Lower leg skin (tissue), 4 donors: ENCODE data around the gene RTCB. TPM values are rescaled to one million over a fixed set of nuclear protein-coding genes. Genes with fewer than 3 reads are reported as not detected.
A peak's percentile ranks its signal among the peaks of the same experiment; 100 is the strongest.

ENCODE experiments used
- DNase-seq, 2 donors: peaks; one replicate each; pipeline ENCODE4 v3.0.0-alpha.2; 2019; ENCODE audit warnings: low spot score in 2 of 2
- H3K4me3 ChIP-seq: fragments of 200-600 bp; sonication (generic); 2 replicates; pipeline ENCODE4 v1.5.1; 2017; ENCODE audit warnings: mild to moderate bottlenecking, low read depth; ENCODE audit not compliant: poor library complexity, severe bottlenecking
- POLR2A ChIP-seq, 2 donors: fragments of 450-650 bp; IDR thresholded peaks; one replicate each; pipeline ENCODE4 v1.6.1; 2016 to 2017; ENCODE audit warnings: antibody characterized with exemption in 2 of 2, mild to moderate bottlenecking in 1 of 2, moderate library complexity in 1 of 2
- WGBS, 2 donors: methylation state at CpG; one replicate each; pipeline ENCODE4 v1.1.5; 2018; 5-methylcytosine and 5-hydroxymethylcytosine counted together
- intact Hi-C: fragments of 100-400 bp; cut with DNase I; formaldehyde crosslinking; loops from one replicate; pipeline ENCODE4 v1.15.0; 2023; ENCODE audit warnings: low total_unique reads
- total RNA-seq, 4 donors: library from RNA; depleted of rRNA; stranded (reverse); fragments of >200 nt; gene quantifications; one replicate each; pipeline ENCODE4 v1.1.0, GENCODE V29; 2016
- TF ChIP-seq, protein P1 (sequence below), 3 donors: fragments of 450-650 bp; IDR thresholded peaks; one replicate each; pipeline ENCODE4 v1.5.1; 2016; ENCODE audit warnings: antibody characterized with exemption in 3 of 3, mild to moderate bottlenecking in 3 of 3, moderate library complexity in 2 of 3

RTCB gene
- total RNA-seq, 4 donors from 2014 or later, result 99.6 to 113 (median 102) TPM

DNA sequence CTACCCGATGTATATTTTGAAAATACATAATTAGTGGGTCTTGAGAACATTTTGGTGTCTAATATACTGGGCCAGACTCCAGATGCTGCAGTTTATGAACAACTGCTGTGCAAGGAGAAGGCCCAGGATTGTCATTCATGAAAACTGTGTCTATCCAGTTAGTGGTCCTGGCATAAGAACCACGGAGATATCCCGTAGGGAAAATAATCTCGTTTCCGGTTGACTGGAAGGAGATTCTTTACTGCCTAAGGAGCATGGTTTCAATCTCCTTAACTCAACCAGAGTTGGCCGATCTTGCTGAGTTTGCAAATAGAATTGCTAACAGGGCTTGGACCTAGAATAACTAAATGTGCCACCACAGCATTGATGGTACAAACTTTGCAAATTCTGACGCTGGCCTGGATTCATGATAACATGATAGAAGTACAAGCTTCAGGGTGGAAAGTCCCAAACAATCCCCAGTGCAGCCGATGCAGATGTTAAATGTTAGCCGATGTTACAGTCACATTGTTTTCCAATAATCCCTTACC, 4.6 kb upstream of the RTCB start:
- WGBS, 2 donors, result 71 to 72% methylated on average over 9 of the region's 9 CpGs
- no peak overlapping the region for H3K4me3 ChIP-seq
- TF ChIP-seq, protein P1, sequence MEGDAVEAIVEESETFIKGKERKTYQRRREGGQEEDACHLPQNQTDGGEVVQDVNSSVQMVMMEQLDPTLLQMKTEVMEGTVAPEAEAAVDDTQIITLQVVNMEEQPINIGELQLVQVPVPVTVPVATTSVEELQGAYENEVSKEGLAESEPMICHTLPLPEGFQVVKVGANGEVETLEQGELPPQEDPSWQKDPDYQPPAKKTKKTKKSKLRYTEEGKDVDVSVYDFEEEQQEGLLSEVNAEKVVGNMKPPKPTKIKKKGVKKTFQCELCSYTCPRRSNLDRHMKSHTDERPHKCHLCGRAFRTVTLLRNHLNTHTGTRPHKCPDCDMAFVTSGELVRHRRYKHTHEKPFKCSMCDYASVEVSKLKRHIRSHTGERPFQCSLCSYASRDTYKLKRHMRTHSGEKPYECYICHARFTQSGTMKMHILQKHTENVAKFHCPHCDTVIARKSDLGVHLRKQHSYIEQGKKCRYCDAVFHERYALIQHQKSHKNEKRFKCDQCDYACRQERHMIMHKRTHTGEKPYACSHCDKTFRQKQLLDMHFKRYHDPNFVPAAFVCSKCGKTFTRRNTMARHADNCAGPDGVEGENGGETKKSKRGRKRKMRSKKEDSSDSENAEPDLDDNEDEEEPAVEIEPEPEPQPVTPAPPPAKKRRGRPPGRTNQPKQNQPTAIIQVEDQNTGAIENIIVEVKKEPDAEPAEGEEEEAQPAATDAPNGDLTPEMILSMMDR (IDR thresholded peaks at IDR 0.05), result no peak
- no peak for TF ChIP-seq POLR2A (IDR thresholded peaks at IDR 0.05)
- intact Hi-C loops, result no loop called here
- no peak for DNase-seq

- no peak overlapping the region for H3K4me3 ChIP-seq
- no peak for DNase-seq
- 44% methylated on average over 7 of the region's 7 CpGs for WGBS, 2 donors
- TF ChIP-seq, protein P1 (IDR thresholded peaks at IDR 0.05), result no peak
- TF ChIP-seq POLR2A (IDR thresholded peaks at IDR 0.05), result no peak
- intact Hi-C loops, result no loop called here
Measured at GRCh38 chr22:32414191-32414590, 2.1 kb upstream of the RTCB start.

DNA sequence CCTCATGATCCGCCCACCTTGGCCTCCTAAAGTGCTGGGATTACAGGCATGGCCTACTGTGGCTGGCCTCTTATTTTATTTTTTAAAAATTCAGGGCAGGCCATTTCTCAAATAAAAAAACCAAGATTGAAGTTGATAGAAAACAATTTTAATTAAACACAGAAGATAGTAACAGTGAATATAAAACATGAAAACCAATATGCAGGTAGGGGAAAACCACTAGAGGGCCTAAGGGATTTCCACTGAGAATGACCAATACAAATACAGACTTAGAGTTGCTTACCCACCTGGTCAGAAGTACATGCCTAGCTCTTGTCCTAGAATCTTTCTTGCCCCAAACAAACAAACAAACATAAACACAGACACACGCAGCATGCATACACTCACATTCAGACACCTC, 1.7 kb upstream of the RTCB start:
- intact Hi-C loops, result no loop called here
- TF ChIP-seq POLR2A (IDR thresholded peaks at IDR 0.05), result no peak
- TF ChIP-seq, protein P1 (IDR thresholded peaks at IDR 0.05), result no peak
- no peak overlapping the region for H3K4me3 ChIP-seq
- WGBS, 2 donors, result 88 to 91% methylated on average over 2 of the region's 2 CpGs
- DNase-seq, result no peak

DNA sequence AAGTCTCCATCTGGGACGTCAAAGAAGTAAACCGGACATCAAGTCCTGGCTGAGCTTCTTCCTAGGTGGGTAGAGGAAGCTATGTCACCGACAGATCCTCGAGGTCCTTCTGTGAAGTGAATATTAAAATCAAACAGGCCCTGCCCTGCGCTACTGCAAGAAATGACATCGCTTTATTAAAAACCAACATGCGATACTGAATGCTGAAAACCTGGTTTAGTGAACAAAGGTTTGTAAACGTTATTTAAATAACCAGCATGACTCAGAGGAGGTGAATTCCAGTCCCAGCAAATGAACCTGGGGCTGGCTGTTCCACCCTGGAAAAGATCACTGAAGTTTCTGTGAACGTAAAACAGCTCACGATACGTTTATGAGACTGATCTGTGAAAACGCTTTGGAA, 645 bp downstream of the RTCB start:
- intact Hi-C loops, result no loop called here
- 1 to 2% methylated on average over 12 of the region's 12 CpGs for WGBS, 2 donors
- TF ChIP-seq, protein P1 (IDR thresholded peaks at IDR 0.05), result no peak
- no peak for TF ChIP-seq POLR2A (IDR thresholded peaks at IDR 0.05)

DNA sequence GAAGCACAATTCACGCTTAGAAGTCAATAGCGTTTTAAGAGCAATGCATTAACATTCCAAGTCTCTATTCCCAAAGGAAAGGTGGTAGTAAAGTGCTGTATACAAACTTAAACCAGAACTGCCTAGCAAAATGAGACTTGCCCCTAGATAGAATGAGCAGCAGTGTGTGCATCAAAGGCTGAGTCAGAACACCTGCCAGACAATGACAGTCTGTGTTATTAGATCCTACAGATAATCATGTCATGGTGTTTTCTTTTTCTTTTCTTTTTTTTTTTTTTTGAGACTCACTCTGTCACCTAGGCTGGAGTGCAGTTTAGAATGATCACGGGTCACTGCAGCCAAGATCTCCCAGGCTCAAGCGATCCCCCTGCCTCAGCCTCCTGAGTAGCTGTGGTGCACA, 1.6 kb downstream of the RTCB start:
- DNase-seq, result no peak
- TF ChIP-seq POLR2A (IDR thresholded peaks at IDR 0.05), result no peak
- TF ChIP-seq, protein P1 (IDR thresholded peaks at IDR 0.05), result no peak
- intact Hi-C loops, result no loop called here
- no peak overlapping the region for H3K4me3 ChIP-seq
- 76 to 77% methylated on average over 4 of the region's 4 CpGs for WGBS, 2 donors

More for the DNA sequence above, 645 bp downstream of the RTCB start:
- peak overlapping the region; percentile 96 for H3K4me3 ChIP-seq
- no peak for DNase-seq

DNA sequence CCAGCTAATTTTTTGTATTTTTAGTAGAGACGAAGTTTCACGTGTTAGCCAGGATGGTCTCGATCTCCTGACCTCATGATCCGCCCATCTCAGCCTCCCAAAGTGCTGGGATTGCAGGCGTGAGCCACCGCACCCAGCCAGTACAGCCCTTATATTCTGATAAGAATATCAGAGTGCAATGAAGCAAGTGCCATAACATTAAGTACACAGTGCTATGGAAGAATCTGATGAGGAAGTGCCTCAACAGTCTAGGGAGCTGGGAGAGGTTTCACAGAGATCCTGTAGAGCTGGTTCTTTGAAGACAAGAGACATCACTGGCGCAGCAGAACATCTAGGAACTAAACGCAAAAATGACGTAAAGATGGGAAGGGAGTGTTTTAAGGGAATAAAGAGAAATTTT, 2.1 kb downstream of the RTCB start:
- H3K4me3 ChIP-seq, result no peak overlapping the region
- 77 to 91% methylated on average over 9 of the region's 9 CpGs for WGBS, 2 donors
- TF ChIP-seq POLR2A (IDR thresholded peaks at IDR 0.05), result no peak
- TF ChIP-seq, protein P1 (IDR thresholded peaks at IDR 0.05), result no peak
- intact Hi-C loops, result no loop called here
- DNase-seq, result no peak
